Activated naive CD8-positive, alpha-beta T cell treated with anti-CD3 and anti-CD28 coated beads for 36 hours (primary cell): Measurements from ENCODE around the gene CMTM7. TPM values are rescaled to one million over a fixed set of nuclear protein-coding genes. Genes with fewer than 3 reads are reported as not detected.
A peak's percentile ranks its signal among the peaks of the same experiment; 100 is the strongest.

Experiments
- DNase-seq: peaks from one replicate; pipeline ENCODE4 v3.0.0; 2021
- H3K27ac Mint-ChIP-seq: one replicate; pipeline ENCODE4 v1.8.0; 2022; ENCODE audit warnings: mild to moderate bottlenecking, moderate library complexity, mixed read lengths
- H3K27me3 Mint-ChIP-seq: one replicate; pipeline ENCODE4 v1.8.0; 2022; ENCODE audit warnings: mild to moderate bottlenecking, mixed read lengths
- H3K36me3 Mint-ChIP-seq: one replicate; pipeline ENCODE4 v1.8.0; 2021; ENCODE audit warnings: mild to moderate bottlenecking, mixed read lengths
- H3K4me1 Mint-ChIP-seq: one replicate; pipeline ENCODE4 v1.8.0; 2021; ENCODE audit warnings: mixed read lengths
- H3K4me3 Mint-ChIP-seq: one replicate; pipeline ENCODE4 v1.8.0; 2022; ENCODE audit warnings: mild to moderate bottlenecking, moderate library complexity, mixed read lengths
- H3K9me3 Mint-ChIP-seq: one replicate; pipeline ENCODE4 v1.8.0; 2022; ENCODE audit warnings: mixed read lengths
- total RNA-seq, 2 experiments: library from RNA; stranded (reverse); gene quantifications; one replicate each; pipeline ENCODE4 v1.2.3, GENCODE V29; 2021

The CMTM7 gene
- total RNA-seq, 2 experiments from 2014 or later, result 39.2 to 39.8 TPM

- peaks cover 21% of the 10 kb centered on the region for H3K36me3 Mint-ChIP-seq
- no peaks in the 10 kb centered on the region for H3K27me3 Mint-ChIP-seq
- H3K4me3 Mint-ChIP-seq, result peak overlapping the region; percentile 89
- peak overlapping the region; percentile 97 for H3K27ac Mint-ChIP-seq
- DNase-seq, result no peak
- peaks cover 59% of the 10 kb centered on the region for H3K4me1 Mint-ChIP-seq
- H3K9me3 Mint-ChIP-seq, result no peaks in the 10 kb centered on the region
These were observed 9.5 kb downstream of the CMTM7 start for GRCh38 chr3:32401126-32401525.

- Mint-ChIP-seq H3K4me1 (peaks cover 60% of the 10 kb centered on the region), H3K27me3 (no peaks in the 10 kb centered on the region), H3K9me3 (no peaks in the 10 kb centered on the region), H3K36me3 (peaks cover 25% of the 10 kb centered on the region), H3K4me3 (peak overlapping the region; percentile 89), H3K27ac (peak overlapping the region; percentile 97)
- DNase-seq, result peak; percentile 57
These were observed 10.0 kb downstream of the CMTM7 start for GRCh38 chr3:32401556-32402081.

DNA sequence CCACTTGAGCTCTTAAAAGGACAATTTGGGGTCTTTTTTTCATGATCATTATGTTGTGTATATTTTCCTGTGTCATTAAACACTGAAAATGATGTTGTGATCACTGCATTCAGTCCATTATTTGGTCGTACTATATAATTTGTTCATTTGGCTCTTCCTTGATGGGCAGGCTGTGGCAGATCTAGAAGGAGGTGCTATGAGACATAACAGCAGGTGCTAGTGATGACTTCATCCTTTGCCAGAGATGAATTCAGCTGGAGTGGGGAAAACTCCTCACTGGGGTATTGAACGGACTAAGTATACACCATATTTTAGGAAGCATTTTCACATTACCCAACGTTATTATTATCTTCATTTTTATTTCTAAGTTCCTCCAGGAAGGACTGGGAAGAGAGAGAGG is 12.0 kb downstream of the CMTM7 start:
- Mint-ChIP-seq H3K9me3 (no peaks in the 10 kb centered on the region), H3K4me1 (peaks cover 61% of the 10 kb centered on the region)

DNA sequence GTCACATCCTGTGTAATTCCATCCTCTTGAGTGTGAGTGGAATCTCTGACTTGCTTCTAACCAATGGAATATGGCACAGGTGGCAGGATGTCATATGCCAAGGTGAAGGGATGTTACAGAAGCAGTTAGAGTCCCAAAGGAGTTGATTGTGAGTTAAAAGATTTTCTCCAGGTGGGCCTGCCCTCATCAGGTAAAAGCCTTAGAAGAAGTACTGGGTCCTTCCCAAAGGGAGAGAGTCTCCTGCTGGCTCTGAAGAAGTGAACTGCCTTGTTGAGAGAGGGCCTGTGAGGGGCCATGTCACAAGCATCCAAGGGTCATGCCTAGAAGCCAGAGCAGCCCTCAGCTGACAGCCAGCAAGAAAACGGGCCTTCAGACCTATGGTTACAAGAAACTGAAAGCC is 13.1 kb downstream of the CMTM7 start:
- no peak overlapping the region for H3K27ac Mint-ChIP-seq
- H3K4me1 Mint-ChIP-seq, result peaks cover 57% of the 10 kb centered on the region
- no peak for DNase-seq
- no peaks in the 10 kb centered on the region for H3K27me3 Mint-ChIP-seq
- no peaks in the 10 kb centered on the region for H3K9me3 Mint-ChIP-seq
- peaks cover 25% of the 10 kb centered on the region for H3K36me3 Mint-ChIP-seq
- no peak overlapping the region for H3K4me3 Mint-ChIP-seq

More for the DNA sequence above, 12.0 kb downstream of the CMTM7 start:
- DNase-seq, result no peak
- H3K27me3 Mint-ChIP-seq, result no peaks in the 10 kb centered on the region
- no peak overlapping the region for H3K4me3 Mint-ChIP-seq
- no peak overlapping the region for H3K27ac Mint-ChIP-seq
- H3K36me3 Mint-ChIP-seq, result peaks cover 25% of the 10 kb centered on the region

- Mint-ChIP-seq H3K36me3 (peaks cover 25% of the 10 kb centered on the region), H3K9me3 (no peaks in the 10 kb centered on the region), H3K4me3 (no peak overlapping the region), H3K4me1 (peaks cover 60% of the 10 kb centered on the region), H3K27me3 (no peaks in the 10 kb centered on the region), H3K27ac (no peak overlapping the region)
- no peak for DNase-seq
These were observed 13.5 kb downstream of the CMTM7 start for GRCh38 chr3:32405155-32405554.

DNA sequence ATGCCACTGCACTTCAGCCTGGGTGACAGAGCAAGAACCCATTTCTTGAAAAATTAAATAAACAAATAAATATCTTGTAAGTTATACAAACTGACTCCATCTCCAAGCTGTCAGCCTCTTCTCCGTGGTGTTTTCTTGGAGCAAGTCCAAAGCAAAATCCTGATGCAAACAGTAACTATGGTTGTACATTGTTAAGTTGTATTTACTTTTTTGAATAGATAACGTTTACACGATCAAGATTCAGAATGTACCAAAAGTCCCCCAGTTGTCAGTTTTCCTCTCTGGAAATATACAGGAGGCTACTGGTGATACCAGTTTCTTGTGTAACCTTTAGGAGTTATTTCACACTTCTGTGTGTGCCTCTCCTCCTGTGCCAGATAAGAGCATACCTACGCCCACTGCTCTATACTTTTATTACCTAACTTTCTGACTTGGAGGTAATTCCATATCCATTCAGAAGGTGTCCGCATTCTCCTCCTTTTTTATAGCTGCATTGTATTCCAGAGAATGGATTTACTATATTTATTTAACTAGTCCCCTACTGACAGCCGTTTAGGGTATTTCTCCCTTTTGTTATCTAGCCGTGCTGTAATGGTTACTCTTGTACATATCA is 14.2 kb downstream of the CMTM7 start:
- Mint-ChIP-seq H3K9me3 (no peaks in the 10 kb centered on the region), H3K4me3 (no peak overlapping the region), H3K4me1 (peaks cover 59% of the 10 kb centered on the region), H3K36me3 (peaks cover 25% of the 10 kb centered on the region), H3K27me3 (no peaks in the 10 kb centered on the region), H3K27ac (no peak overlapping the region)
- DNase-seq, result no peak

DNA sequence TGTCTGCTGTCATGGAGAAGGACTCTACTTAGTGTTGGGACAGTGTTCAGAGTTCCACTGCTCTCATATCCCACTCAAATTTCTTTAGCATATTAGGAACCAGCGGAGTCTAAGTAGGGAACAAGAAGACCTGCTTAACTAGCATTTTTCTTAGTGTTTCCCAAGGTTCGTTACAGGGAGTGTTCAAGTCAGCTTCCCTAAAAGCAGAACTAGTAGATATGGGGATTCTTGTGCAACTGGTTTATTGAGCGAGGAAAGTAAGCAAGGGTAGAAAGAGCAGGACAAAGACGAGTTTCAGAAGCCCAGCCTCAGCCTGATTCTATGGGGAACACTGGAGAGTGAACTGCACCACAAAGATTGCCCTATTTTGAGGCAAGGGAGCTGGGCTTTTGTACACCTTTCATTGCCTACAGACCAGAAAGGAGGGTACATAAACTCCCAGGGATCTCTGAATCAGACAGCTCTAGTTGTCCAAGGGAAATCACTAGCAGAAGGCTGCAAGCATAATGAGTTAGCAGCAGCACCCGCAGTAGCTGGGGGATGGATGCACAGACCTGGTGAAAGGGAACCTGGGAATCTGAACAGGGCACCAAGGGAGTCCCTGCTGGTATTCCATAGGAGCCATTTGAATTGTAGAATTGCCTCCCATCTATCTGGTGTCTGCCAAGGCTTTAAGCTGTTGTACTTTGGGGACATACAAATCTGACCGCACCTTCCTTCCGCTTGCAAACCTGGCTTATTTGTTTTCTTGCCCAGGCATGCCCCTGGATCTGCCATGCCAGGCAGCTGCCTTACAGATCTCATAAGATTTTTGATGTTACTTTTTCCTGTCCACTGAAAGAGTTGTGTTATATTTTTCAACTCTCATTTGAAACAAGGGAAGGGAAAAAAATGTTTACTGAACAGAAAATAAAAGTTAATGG is 15.1 kb downstream of the CMTM7 start:
- DNase-seq, result no peak
- Mint-ChIP-seq H3K4me1 (peaks cover 62% of the 10 kb centered on the region), H3K27me3 (no peaks in the 10 kb centered on the region), H3K27ac (peak overlapping the region; percentile 28), H3K9me3 (no peaks in the 10 kb centered on the region), H3K4me3 (no peak overlapping the region), H3K36me3 (peaks cover 28% of the 10 kb centered on the region)

DNA sequence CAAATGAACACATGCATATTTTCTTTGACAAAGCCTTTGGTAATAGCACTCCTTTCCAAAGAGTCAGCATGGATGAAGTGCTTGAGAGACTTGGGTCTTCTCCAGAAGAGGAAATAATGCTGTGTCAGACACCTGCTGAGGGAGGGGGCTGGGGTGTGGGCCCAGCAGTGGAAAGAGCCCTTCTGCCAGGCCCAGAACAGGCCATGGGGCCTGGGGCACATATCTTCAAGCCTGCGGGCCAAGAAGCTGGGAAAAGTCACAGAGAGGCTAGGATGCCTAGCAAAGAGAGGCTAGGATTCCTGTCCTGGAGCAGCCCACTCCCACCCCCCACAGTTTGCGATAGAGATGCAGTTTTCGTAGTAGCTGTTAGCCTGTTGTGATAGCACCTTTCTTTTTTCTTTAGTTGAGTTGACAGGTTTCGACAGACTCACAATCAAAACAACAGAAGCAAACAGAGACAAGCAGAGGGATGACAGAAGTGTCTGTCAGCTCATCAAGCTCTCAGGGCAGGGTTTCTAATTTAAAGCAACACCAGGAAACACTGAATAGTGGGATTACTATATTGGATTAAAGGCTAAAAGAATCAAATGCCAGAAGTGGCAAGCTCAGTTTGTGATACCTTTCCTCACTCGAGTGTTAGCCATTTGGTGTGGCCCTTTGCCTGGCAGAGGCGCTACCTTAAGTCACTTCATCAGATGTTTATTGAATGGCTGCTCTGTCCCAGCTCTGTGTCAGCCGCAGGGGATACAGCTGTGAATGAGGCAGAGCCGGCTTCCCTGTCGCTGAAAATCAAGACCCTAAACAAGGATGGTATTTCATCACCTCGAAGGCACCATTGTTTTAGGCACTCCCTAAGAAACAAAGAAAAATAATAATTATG is 19.0 kb downstream of the CMTM7 start:
- no peaks in the 10 kb centered on the region for H3K27me3 Mint-ChIP-seq
- H3K4me1 Mint-ChIP-seq, result peaks cover 56% of the 10 kb centered on the region
- peak overlapping the region; percentile 63 for H3K27ac Mint-ChIP-seq

GRCh38 chr3:32411442-32411841 is 19.8 kb downstream of the CMTM7 start:
- Mint-ChIP-seq H3K36me3 (peaks cover 20% of the 10 kb centered on the region), H3K27me3 (no peaks in the 10 kb centered on the region), H3K4me3 (no peak overlapping the region), H3K9me3 (no peaks in the 10 kb centered on the region), H3K4me1 (peaks cover 56% of the 10 kb centered on the region), H3K27ac (no peak overlapping the region)
- DNase-seq, result no peak

More for the DNA sequence above, 19.0 kb downstream of the CMTM7 start:
- Mint-ChIP-seq H3K36me3 (peaks cover 20% of the 10 kb centered on the region), H3K9me3 (no peaks in the 10 kb centered on the region), H3K4me3 (no peak overlapping the region)
- DNase-seq, result no peak

- peaks cover 60% of the 10 kb centered on the region for H3K4me1 Mint-ChIP-seq
- no peak overlapping the region for H3K27ac Mint-ChIP-seq
- H3K36me3 Mint-ChIP-seq, result peaks cover 21% of the 10 kb centered on the region
These were observed 21.2 kb downstream of the CMTM7 start for GRCh38 chr3:32412887-32413286.

DNA sequence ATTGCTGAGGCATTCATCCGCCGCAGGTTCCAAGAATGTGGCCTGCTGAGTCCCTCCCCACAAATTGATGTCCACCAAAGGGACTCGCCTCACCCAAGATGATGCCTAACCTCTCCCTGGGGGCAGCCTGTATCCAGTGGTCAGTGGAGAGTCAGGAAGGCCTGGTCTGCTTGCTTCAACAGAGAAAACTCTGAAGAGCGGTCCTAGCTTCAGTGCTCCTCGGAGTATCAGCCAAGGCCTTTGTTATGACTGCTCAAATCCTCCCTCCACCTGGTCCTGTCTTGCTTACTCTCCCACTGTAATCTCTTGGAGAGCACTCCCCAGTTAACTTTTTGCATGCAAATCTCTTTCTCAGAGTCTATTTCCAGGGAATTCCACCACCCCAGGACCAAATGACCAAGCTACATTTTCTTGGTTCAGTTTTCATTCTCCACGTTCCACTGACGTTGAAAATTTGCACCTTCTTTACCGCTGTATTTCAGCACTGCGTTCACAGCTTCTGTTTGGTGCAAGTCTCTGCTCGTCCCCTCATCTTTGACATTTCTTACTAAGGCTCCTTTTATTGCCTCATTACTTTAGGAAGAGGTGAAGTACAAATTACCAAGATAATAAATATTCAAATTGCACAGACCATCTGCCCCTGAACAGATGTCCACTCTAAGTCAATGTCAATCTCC is 22.3 kb downstream of the CMTM7 start:
- peaks cover 27% of the 10 kb centered on the region for H3K36me3 Mint-ChIP-seq
- DNase-seq, result no peak
- no peaks in the 10 kb centered on the region for H3K27me3 Mint-ChIP-seq
- peaks cover 68% of the 10 kb centered on the region for H3K4me1 Mint-ChIP-seq
- peak overlapping the region; percentile 91 for H3K27ac Mint-ChIP-seq
- H3K9me3 Mint-ChIP-seq, result peaks cover 3% of the 10 kb centered on the region
- H3K4me3 Mint-ChIP-seq, result peak overlapping the region; percentile 50

More at GRCh38 chr3:32412887-32413286, 21.2 kb downstream of the CMTM7 start:
- DNase-seq, result no peak
- Mint-ChIP-seq H3K27me3 (no peaks in the 10 kb centered on the region), H3K4me3 (no peak overlapping the region), H3K9me3 (no peaks in the 10 kb centered on the region)

DNA sequence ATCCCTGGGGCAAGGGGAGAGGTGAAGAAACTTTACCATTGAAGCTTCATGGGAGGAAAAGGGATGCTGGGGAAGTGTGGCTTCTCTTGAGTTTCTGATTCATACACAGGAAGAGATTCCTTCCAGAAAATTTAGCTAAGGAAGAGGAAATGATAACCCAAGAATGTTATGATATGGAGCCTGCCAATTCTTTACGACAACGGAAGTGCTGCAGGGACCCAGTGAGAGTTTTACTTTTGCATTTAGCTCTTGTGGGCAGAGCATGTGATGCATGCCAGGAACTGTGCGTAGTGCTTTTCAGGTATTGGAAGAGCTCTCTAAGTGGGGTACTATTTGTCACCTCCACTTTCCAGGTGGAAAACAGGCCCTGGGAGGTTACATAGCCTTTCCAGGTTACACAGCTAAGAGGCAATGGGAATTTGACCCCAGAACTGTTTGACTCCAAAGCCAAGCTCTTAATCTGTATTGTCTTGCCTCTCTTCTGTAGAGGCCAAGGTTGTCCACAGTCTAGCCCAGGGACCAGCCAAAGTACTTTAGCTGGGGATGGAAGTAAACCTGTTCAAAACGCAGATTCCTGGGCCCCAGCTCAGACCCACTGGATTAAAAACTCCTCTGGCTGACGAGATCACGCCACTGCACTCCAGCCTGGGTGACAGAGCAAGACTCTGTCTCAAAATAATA is 23.0 kb downstream of the CMTM7 start:
- Mint-ChIP-seq H3K4me1 (peaks cover 72% of the 10 kb centered on the region), H3K36me3 (peaks cover 31% of the 10 kb centered on the region), H3K27ac (peak overlapping the region; percentile 91), H3K4me3 (peak overlapping the region; percentile 50), H3K27me3 (no peaks in the 10 kb centered on the region), H3K9me3 (peaks cover 5% of the 10 kb centered on the region)
- no peak for DNase-seq

DNA sequence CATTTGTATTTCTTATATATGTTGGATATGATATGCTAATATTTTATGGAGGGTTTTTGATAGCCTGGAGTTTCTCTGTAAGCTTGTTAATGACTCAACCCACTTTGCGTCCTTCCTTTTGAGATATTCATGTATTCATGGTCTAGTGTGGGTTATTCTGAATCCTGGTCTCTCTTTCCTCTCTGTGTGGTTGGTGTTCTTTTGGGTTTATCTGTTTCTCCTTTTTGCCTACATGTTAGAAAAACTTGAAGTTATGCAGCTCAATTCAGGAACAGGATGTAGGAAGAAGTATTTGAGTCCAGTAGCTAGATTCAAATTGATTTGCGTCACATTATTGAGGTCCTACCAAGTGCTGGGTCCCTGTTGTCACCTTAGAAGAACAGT is 28.1 kb downstream of the CMTM7 start:
- DNase-seq, result no peak
- Mint-ChIP-seq H3K27me3 (no peaks in the 10 kb centered on the region), H3K27ac (peak overlapping the region; percentile 84), H3K36me3 (peaks cover 43% of the 10 kb centered on the region), H3K9me3 (peaks cover 5% of the 10 kb centered on the region), H3K4me1 (peaks cover 89% of the 10 kb centered on the region), H3K4me3 (peak overlapping the region; percentile 76)
